ENCODE data around the gene TMEM255B. TPM values are rescaled to one million over a fixed set of nuclear protein-coding genes. Genes with fewer than 3 reads are reported as not detected.

Gene TMEM255B
- total RNA-seq, 1 donor from 2014 or later: 2.7 TPM

GRCh38 chr13:113849546-113849945 is 90.5 kb downstream of the TMEM255B start:
- no peak for DNase-seq

DNA sequence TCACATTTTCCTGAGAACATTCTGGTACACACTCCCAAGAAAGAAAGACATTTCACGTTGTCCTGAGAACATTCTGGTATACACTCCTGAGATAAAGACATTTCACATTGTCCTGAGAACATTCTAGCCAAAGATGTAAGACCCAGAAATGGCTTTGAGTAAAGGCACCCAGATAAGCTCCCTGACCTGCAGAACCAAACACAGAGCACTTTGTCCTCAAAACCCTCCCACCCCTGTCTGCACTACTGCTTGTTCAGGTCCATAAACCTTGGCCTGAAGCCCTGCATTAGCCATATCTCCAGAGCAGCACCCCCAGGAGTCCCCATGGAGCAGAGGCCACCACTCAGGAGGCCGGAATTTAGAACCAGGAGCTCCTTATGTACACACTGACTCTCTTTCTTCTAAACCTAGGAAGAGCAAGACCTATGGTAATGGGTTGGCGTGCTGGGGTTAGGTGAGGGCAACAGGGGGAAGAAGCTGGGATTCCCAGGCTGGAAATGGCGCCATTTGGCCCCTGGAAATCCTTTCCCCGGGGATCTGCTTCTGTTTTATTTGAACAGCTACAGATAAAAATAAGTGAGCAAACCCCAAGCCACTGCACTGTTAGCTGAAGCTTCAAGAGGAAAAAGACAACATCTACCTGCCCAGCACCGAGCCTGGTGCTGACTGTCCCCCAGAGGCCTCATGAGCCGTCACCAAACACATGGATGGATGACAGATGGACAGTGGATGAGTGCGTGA is 91.1 kb downstream of the TMEM255B start:
- no peak for DNase-seq

DNA sequence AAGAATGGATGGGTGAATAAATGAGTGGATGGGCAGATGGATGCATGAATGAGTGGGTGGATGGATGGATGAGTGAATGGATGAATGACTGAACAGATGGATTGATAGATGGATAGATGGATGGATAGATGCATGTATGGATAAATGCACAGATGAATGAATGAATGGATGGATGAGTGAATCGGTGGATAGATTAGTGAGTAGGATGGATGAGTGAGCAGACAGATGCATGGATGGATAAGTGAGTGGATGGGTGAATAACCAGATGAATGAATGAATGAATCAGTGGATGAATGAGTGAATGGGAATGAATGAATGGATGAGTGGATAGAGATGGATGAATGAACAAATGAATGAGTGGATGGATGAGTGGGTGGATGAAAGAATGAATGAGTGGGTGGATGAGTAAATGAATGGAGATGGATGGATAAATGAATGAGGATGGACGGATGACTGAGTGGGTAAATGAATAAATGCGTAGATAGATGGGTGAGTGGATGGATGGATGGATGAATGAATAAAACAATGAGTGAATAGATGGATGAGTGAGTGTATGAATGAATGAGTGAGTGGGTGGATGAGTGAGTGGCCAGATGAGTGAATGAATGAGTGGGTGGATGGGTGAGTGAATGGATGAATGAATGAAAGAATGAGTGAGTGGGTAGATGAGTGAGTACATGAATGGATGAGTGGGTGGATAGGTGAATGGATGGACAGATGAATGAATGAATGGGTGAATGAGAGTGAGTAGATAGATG is 91.9 kb downstream of the TMEM255B start:
- DNase-seq: no peak

DNA sequence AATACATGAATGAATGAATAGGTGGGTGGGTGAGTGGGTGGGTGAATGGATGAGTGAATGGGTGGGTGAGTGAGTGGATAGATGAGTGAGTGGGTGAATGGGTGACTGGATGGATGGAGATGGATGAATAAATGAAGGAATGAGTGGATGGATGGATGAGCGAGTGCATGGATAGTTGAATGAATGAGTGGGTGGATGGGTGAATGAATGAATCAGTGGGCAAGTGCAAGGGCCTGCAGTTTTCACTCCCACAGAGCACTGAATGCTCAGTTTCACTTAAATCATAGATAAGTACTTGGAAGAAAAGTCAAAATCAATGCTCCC is 92.4 kb downstream of the TMEM255B start:
- DNase-seq: no peak

- no peak for DNase-seq
These were observed 93.0 kb downstream of the TMEM255B start for GRCh38 chr13:113851826-113852535.

DNA sequence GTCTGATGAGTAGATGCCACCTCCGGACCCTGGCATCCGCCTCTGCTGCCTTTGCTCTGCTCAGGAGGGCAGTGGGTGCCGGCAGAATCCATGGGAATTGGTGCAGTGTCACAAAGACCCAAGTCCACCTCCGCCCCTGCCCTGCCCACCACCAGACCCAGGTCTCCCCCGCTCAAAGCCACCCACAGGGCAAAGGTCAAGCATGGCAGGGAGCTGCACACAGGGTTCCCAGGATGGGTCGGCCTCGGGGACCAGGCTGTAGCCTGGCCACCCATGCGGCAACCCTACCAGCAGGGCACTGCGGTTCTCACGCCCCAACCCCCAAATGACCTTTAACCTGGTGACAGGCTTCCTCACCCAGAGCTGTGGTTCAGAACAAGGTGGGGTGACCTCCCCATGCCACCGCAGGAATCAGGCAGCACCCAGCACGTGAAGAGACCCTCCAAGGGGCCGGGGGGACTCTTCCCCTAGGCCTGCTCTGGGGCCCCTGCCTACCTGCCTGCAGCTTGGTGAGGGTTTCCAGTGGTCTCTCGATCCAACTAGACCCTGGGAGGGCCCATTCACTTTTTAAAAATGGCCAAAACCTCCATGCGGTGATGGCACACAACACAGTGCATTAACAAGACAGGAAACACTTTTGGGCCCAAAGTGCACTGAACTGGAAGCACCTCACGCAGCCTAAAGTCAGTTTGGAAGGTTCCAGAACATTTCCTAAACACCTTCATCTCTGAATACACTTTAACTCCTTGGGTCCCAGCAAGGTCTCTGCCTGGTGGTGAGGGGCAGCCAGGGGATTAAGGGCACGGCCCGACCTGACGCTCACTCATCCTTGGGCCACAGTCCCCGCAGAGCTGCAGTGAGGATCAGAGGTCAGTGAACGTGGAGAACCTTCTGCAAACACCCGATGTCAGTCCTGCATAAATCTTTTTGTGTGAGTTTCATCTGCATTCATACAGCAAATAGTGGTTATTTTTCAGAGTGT is 93.8 kb downstream of the TMEM255B start:
- no peak for DNase-seq

GRCh38 chr13:113853518-113854237 is 94.7 kb downstream of the TMEM255B start:
- DNase-seq: peak; percentile 36

DNA sequence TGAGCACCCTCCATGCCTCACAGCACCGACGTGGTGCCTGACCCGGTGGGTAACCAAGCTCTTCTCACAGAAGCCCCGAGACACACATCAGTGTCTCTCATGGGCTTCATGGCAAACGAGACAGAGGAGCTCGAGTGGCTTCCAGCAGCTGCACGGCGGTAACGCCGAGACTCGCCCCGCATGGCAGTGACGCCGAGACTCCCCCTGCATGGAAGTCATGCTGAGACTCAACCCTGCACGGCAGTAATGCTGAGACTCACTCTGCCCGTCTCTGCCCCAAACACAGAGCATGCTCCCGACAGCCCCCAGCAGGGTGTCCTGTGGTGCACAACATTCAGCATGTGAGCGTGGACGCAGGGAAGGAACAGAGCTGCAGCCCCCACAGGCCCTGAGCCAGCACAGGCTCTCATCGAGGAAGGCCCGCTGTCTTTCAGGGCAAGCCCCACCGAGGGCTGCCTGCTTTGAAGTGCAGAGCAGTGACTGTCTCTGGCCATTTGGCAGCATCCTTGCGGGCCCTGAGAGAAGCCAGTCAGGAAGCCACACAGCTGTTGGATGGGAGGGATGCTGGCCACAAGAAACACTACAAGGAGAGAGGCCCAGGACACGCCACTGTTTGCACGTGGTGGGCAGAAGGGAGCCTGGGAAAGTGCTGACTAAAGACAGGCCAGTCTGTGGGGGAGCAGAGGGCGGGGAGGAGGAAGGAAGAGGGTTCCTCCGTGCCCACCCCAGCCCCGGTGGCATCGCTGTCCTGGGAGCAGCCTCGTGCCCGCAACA is 95.4 kb downstream of the TMEM255B start:
- DNase-seq: peak; percentile 46

GRCh38 chr13:113855012-113855921 is 96.2 kb downstream of the TMEM255B start:
- DNase-seq: peak; percentile 62

- DNase-seq: no peak
These were observed 97.1 kb downstream of the TMEM255B start for GRCh38 chr13:113855931-113856715.

DNA sequence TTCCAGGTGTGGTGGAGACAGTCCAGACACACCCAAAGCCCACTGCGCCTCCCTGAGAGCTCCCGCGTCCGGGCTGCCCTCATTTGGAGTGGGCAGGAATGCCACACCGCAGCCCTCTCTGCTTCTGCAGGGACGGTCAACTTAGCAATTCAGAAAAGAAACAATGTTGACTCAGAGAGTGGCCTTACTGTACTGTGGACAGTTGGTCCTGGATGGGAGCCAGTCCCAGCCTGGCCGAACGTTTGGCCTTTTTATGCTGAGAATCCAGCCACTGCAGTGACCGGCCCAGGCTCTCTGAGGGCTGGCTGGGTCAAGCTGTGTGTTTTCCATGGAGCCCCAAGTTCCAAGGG is 97.7 kb downstream of the TMEM255B start:
- DNase-seq: no peak

DNA sequence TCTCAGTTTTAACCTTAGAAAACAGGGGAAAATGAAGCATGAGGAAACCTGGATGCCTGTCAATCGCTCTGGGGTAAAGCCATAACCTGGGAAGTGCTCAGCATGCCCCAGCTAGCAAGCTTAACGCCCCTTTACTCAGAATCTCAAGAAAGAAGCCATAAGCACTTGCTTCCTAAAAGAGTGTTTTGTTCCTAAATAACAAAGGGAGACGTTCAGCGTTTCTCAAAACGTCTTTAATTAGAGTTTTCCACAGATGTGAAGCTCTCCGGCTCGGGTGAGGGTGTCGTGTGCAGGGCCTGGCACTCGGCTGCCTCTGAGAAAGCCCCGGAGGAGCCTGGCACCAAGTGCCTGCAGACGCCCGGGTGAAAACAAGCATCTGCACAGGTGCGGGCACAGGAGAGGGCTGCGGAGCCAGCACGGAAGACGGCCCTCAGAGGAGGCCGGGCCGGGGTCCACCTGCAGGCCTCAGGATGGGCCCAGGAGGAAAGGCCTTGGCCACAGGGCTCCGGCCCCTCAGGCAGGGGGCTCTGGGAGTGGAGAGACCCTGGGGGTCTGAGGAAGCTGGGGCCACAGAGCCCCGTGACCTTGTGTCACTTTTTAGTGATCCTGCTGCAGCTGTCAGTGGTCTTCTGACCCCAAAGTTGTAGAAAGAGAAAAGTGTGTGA is 98.6 kb downstream of the TMEM255B start:
- DNase-seq: no peak

DNA sequence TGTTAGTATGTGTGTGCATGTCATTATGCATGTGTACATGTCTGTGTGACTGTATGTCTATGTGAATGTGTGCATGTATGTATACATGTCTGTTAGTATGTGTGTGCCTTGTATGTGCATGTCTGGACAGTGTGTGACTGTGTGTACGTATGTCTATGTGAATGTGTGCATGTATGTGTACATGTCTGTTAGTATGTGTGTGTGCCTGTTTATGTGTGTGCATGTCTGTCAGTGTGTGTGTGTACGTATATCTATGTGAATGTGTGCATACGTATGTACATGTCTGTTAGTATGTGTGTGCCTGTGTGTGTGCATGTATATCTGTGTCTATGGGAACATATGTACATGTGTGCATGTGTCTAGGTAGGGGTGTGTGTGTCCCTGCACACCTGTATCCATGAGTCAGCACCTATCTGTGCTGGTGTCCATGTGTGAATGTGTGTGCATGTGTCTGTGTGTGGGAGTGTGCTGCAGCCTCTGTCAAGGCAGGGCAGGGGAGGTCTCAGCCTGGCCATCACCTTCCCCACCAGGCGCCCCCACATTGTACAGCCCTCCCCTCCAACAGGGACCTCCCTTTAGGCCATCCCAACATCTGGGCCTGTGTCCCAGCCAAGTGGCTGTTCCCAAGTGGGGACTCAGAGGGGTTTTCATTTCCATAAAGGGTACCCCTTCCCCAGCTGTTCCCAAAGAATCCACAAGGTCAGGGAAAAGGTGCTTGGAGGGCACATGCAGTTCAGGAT is 100.5 kb downstream of the TMEM255B start:
- no peak for DNase-seq

DNA sequence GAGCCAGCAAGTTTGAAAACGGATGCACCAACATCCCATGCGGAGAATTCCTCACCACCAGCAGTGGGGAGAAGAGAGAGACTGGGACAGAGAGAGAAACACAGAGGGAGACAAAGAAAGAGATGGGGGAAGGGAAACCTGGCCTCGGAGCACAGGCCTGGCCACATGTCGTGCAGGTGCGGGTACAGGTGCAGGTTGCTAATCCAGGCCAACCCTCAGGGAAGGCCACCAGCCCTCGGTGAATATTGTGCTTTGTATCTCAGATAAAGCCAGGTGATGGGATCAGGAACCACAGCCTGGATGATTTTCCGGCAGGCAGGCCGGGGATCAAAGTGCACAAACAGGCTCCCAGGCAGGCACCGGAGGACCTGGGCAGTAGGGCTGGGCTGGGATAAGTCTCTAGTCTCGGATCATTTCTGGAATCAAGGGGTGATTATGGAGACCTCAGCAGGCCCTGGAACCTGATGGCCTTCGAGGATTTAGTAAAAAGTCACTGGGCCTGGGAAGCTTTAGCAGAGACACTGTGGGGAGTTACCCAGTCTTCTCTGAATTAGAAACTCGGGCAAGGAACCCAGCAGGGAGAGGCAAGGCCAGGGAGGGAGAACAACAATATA is 101.1 kb downstream of the TMEM255B start:
- no peak for DNase-seq

DNA sequence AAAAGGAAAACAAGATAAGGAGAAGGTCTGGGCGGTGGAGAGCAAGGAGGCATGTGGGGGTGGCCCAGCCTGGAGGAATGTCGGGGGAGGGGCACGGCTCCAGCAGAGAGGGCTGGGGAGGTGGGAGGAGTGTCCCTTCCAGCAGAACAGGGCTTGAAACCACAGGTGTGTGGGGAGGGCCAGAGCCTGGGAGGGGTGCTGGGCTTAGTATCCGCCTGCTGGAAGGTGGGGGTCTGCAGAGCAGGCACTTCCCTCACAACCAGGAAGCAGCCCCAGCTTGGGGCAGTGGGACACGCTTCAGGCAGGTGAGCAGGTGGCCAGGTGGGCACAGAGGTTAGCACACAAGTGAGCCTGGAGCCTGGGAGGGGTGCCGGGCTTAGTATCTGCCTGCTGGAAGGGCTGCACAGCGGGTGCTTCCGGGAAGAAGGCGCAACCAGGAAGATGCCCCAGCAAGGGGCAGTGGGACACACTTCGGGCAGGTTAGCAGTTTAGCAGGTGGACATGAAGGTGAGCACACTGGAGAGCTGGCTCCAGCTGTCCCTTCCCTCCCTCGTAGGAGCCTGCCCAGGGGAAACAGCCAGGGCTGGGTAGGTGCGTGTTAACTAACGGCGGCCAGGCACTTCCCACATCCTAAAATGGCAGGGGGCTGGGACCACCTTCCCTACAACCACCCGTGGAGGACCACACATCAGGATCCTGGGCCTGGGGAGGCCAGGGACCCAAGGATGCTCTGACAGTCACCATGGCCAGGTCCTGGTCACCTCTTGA is 101.8 kb downstream of the TMEM255B start:
- DNase-seq: no peak

GRCh38 chr13:113861433-113862030 is 102.5 kb downstream of the TMEM255B start:
- peak; percentile 21 for DNase-seq

All from tongue (tissue), 2 donors.